Upper lobe of left lung (tissue), 6 donors: ENCODE results near the gene METTL27. TPM values are rescaled to one million over a fixed set of nuclear protein-coding genes. Genes with fewer than 3 reads are reported as not detected.

Experiments
- ATAC-seq, 2 donors: fragments of 200-7000 bp; cut with Tn5 transposase; one replicate each; pipeline ENCODE4 v1.9.1; 2022; ENCODE audit warnings: mild to moderate bottlenecking in 2 of 2, moderate library complexity in 2 of 2; ENCODE audit not compliant: low FRiP score in 2 of 2
- DNase-seq, 2 donors: peaks; one replicate each; pipeline ENCODE4 v3.0.0-alpha.2; 2019 to 2020
- H3K27ac ChIP-seq, 4 donors: fragments of 200-600 bp; sonication (generic); one replicate each; pipeline ENCODE4 v1.5.1; 2016 to 2019
- H3K27me3 ChIP-seq, 4 donors: fragments of 200-600 bp; sonication (generic); one replicate each; pipeline ENCODE4 v1.5.1; 2017 to 2019
- H3K36me3 ChIP-seq, 4 donors: fragments of 200-600 bp; sonication (generic); one replicate each; pipeline ENCODE4 v1.5.1; 2016 to 2019
- H3K4me1 ChIP-seq, 4 donors: fragments of 200-600 bp; sonication (generic); one replicate each; pipeline ENCODE4 v1.5.1; 2018 to 2019
- H3K4me3 ChIP-seq, 4 donors: fragments of 200-600 bp; sonication (generic); one replicate each; pipeline ENCODE4 v1.5.1; 2017 to 2019; ENCODE audit warnings: mild to moderate bottlenecking in 2 of 4, moderate library complexity in 1 of 4
- H3K9me3 ChIP-seq, 4 donors: fragments of 200-600 bp; sonication (generic); one replicate each; pipeline ENCODE4 v1.5.1; 2018 to 2019
- EP300 ChIP-seq, 4 donors: sonication (generic); formaldehyde crosslinking; IDR thresholded peaks; one replicate each; pipeline ENCODE4 v1.5.1; 2017; ENCODE audit warnings: antibody characterized with exemption in 4 of 4, control low read depth in 2 of 4
- POLR2A ChIP-seq, 4 donors: fragments of 450-650 bp; IDR thresholded peaks; one replicate each; pipeline ENCODE4 v1.5.1; 2016 to 2017; ENCODE audit warnings: antibody characterized with exemption in 4 of 4, mild to moderate bottlenecking in 2 of 4
- POLR2AphosphoS5 ChIP-seq, 2 donors: sonication (generic); formaldehyde crosslinking; IDR thresholded peaks; one replicate each; pipeline ENCODE4 v1.5.1; 2017; ENCODE audit warnings: antibody characterized with exemption in 2 of 2
- WGBS, 2 donors: methylation state at CpG; one replicate each; pipeline ENCODE4 v1.1.5; 2017 to 2018; 5-methylcytosine and 5-hydroxymethylcytosine counted together
- total RNA-seq, 6 donors: library from RNA; depleted of rRNA in 4 of 6; stranded (reverse); fragments of >200 nt in 4 of 6; gene quantifications; one replicate each; pipeline versions ENCODE4 v1.1.0 to v1.2.1, GENCODE V29; 2016 to 2021
- TF ChIP-seq, protein P1 (sequence below), 6 experiments: fragments of 450-650 bp in 4 of 6; fragments of 200-600 bp in 2 of 6; sonication (generic) in 2 of 6; IDR thresholded peaks; one replicate each; pipeline ENCODE4 v1.5.1; 2016 to 2019; ENCODE audit warnings: antibody characterized with exemption in 6 of 6
- donor health status: DM: no; HTN: no; CAD: no; lungs with moderate emphysema.
- donor health status: DM: no; HTN: yes; CAD: no; lungs with severe emphysema.

Gene METTL27
- total RNA-seq, 6 donors from 2014 or later, result 3.0 to 23.0 (median 7.2) TPM

DNA sequence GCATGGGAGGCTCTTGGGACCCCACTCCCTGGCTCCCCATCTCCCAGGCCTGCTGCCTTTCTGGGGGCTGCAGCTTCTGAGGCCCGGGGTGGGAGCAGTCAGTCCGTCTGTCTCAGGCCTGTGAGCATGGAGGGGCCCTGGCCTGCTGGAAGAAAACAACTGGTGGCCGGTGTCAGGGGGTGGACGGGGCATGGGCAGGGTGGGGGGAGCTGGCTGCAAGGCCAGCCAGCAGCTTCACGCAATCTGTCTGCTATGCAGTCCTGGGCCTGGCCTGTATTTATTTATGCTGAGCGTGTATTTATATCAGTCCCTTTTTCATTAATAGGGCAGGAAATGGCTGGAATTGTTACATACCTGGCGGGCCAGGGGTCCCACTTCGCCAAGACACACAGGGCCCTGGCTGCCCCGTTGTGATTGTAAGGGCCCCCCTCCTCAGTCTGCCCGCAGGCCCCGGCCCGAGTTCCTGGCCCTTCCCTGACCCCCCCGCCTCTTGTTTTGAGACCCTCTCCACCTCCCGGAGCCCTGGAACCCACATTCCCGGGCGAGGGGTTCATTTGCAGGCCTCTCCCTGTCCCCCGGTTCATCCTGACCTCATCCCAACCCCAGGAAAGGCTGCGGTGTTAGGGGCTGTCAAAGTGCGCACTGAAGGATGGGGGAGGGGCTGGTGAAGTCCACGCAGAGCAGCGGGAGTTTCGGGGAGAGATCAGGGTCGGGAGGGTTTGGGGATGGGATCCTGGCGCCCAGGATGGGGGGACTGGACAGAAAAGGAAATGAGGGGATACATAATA is 26.9 kb upstream of the METTL27 start:
- H3K27ac ChIP-seq, result peak overlapping the region; percentile 41 to 82 (median 65)
- 32 to 40% methylated on average over 16 to 24 of the region's 24 CpGs for WGBS, 2 donors
- TF ChIP-seq EP300 (IDR thresholded peaks at IDR 0.05), result no peak
- TF ChIP-seq POLR2AphosphoS5 (IDR thresholded peaks at IDR 0.05), result no peak
- TF ChIP-seq, protein P1, sequence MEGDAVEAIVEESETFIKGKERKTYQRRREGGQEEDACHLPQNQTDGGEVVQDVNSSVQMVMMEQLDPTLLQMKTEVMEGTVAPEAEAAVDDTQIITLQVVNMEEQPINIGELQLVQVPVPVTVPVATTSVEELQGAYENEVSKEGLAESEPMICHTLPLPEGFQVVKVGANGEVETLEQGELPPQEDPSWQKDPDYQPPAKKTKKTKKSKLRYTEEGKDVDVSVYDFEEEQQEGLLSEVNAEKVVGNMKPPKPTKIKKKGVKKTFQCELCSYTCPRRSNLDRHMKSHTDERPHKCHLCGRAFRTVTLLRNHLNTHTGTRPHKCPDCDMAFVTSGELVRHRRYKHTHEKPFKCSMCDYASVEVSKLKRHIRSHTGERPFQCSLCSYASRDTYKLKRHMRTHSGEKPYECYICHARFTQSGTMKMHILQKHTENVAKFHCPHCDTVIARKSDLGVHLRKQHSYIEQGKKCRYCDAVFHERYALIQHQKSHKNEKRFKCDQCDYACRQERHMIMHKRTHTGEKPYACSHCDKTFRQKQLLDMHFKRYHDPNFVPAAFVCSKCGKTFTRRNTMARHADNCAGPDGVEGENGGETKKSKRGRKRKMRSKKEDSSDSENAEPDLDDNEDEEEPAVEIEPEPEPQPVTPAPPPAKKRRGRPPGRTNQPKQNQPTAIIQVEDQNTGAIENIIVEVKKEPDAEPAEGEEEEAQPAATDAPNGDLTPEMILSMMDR (IDR thresholded peaks at IDR 0.05), result no peak
- TF ChIP-seq POLR2A (IDR thresholded peaks at IDR 0.05), result no peak
- DNase-seq (peak in 1 of 2 donors; percentile 68), ATAC-seq (peak in 1 of 2 donors; percentile 8)
- no peaks in the 10 kb centered on the region for H3K27me3 ChIP-seq
- H3K36me3 ChIP-seq, result no peaks in the 10 kb centered on the region
- peaks cover 20 to 33% (median 25%) of the 10 kb centered on the region in 4 donors for H3K4me1 ChIP-seq
- no peaks in the 10 kb centered on the region for H3K9me3 ChIP-seq
- no peak overlapping the region for H3K4me3 ChIP-seq

DNA sequence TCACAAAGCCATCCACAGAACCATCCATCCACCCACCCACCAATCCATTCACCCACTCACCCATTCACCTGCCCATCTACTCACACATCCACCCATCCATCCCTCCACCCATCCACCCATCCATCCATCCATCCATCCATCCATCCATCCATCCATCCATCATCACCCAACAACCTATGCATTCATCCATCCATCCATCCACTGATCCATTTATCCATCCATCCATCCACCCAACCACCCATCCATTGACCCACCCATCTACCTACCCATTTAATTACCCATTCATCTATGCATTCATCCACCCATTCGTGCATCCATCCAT is 24.1 kb upstream of the METTL27 start:
- Histone ChIP-seq H3K4me1 (peaks cover 20 to 27% (median 22%) of the 10 kb centered on the region in 4 donors), H3K9me3 (no peaks in the 10 kb centered on the region), H3K36me3 (no peaks in the 10 kb centered on the region), H3K27me3 (no peaks in the 10 kb centered on the region), H3K4me3 (no peak overlapping the region), H3K27ac (no peak overlapping the region)
- ATAC-seq (no peak), DNase-seq (no peak)
- TF ChIP-seq EP300 (IDR thresholded peaks at IDR 0.05) (no peak), POLR2AphosphoS5 (IDR thresholded peaks at IDR 0.05) (no peak), POLR2A (IDR thresholded peaks at IDR 0.05) (no peak)
- TF ChIP-seq, protein P1 (IDR thresholded peaks at IDR 0.05), result no peak
- 98 to 100% methylated on average over 1 of the region's 1 CpG for WGBS, 2 donors

DNA sequence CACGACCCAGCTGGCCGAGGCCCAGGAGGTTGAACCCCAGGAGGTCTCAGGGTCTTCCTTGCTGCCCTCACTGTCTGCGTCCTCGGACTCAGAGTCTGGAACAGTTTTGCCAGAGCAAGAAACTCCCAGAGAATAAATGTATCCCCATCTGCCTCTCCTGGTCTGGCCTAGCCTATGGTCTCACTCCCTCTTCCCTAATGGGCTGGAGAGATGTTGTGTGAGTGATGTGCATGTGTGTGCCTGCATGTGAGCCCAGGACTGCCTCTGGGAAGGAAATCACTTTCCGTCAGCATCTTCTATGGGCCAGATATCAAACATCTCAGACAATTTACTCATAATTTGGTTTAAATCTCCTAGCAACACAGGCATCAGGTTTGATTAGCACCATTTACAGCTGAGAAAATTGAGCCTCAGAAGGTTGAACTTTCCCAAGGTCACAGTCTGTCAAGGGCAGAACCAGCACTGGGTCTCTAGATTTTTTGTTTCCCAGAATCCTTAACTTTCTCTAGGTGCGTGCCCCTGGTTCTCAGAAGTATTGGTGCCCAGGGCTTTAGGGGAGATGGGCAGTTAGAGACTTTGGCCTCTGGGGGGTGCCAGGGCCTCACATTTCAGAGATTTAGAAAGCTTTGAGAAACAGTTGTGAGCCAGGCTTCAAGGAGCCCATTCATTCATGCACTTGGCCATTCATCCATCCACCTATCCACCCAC is 23.6 kb upstream of the METTL27 start:
- DNase-seq, result no peak
- TF ChIP-seq, protein P1 (IDR thresholded peaks at IDR 0.05), result peak in 5 of 6 experiments; percentile 42 to 67 (median 63)
- TF ChIP-seq POLR2A (IDR thresholded peaks at IDR 0.05) (no peak), EP300 (IDR thresholded peaks at IDR 0.05) (no peak), POLR2AphosphoS5 (IDR thresholded peaks at IDR 0.05) (no peak)
- no peak overlapping the region for H3K27ac ChIP-seq
- H3K9me3 ChIP-seq, result no peaks in the 10 kb centered on the region
- 83 to 85% methylated on average over 6 of the region's 6 CpGs for whole genome bisulfite sequencing, 2 donors
- ATAC-seq, result peak in 1 of 2 donors; percentile 67
- H3K27me3 ChIP-seq, result no peaks in the 10 kb centered on the region
- H3K4me1 ChIP-seq, result peaks cover 20 to 26% (median 21%) of the 10 kb centered on the region in 4 donors
- H3K4me3 ChIP-seq, result no peak overlapping the region
- H3K36me3 ChIP-seq, result no peaks in the 10 kb centered on the region

DNA sequence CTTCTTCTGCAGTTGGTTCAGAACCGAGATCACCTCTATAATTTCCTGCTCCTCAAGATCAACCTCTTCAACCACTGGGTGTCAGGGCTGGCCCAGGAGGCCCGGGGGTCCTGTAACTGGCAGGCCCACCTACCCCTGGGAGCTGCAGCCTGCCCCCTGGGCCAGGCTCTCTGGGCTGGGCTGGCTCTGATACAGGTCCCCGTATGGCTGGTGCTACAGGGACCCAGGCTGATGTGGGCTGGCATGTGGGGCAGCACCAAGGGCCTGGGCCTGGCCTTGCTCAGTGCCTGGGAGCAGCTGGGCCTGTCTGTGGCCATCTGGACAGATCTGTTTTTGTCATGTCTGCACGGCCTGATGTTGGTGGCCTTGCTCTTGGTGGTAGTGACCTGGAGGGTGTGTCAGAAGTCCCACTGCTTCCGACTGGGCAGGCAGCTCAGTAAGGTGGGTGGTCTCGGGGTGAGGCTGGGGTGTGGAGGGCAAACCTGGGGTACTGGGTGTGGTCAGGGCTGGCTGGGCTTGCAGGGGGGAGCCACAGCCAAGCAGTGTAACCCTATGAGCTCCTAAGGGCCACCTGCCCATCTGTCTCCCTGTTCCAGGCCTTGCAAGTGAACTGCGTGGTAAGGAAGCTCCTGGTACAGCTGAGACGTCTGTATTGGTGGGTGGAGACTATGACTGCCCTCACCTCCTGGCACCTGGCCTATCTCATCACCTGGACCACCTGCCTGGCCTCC is 22.8 kb upstream of the METTL27 start:
- WGBS, 2 donors, result 85 to 86% methylated on average over 4 to 7 of the region's 8 CpGs
- H3K36me3 ChIP-seq, result no peaks in the 10 kb centered on the region
- H3K9me3 ChIP-seq, result no peaks in the 10 kb centered on the region
- TF ChIP-seq EP300 (IDR thresholded peaks at IDR 0.05) (no peak), POLR2AphosphoS5 (IDR thresholded peaks at IDR 0.05) (no peak), POLR2A (IDR thresholded peaks at IDR 0.05) (no peak)
- TF ChIP-seq, protein P1 (IDR thresholded peaks at IDR 0.05), result no peak
- no peak overlapping the region for H3K27ac ChIP-seq
- H3K4me3 ChIP-seq, result no peak overlapping the region
- H3K27me3 ChIP-seq, result no peaks in the 10 kb centered on the region
- DNase-seq (peak in 1 of 2 donors; percentile 59), ATAC-seq (no peak)
- H3K4me1 ChIP-seq, result peaks cover 17 to 19% (median 18%) of the 10 kb centered on the region in 4 donors
